ENCODE measurements around the gene RBPMS2.

DNA sequence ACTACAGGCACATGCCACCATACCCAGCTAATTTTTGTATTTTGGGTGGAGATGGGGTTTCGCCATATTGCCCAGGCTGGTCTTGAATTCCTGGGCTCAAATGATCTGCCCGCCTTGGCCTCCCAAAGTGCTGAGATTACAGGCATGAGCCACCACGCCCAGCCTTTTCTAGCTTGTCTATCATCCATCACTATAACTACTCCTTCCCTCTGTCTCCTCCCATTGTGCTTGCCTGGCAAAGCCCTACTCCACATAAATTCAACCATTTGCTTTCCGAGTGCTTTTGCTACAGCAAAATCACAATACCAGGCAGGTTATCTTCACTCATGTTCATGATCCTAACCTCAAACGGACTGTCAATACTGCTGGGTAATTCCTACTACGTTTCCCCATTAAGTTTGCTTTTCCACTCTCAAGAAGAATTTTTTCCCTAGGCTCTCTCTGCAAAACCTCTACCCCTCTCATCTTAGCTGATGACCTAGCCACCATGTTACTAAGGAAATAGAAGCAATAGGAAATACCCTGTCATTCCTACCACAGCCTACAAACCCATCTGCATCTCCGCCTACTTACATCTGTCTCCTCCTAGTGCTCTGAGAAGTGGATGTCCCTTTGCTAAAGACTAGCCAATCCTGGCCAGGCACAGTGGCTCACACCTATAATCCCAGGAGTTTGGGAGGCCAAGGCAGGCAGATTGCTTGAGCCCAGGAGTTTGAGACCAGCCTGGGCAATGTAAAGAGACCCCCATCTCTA lies 64.5 kb downstream of the RBPMS2 start:
- TF ChIP-seq POLR2A (IDR thresholded peaks at IDR 0.05; ENCODE audit: low read depth, low read length), result no peak
- no peak for TF ChIP-seq POLR2AphosphoS5 (IDR thresholded peaks at IDR 0.05; ENCODE audit: low read depth, low read length)
- no peak for TF ChIP-seq TAF1 (IDR thresholded peaks at IDR 0.05; ENCODE audit: low read depth, low read length)
